HG02970 (cell line): ENCODE measurements around the gene C1QTNF9B.
"Not testable (repeated sequence)": the region's sequence is repeated elsewhere in the genome, so short reads cannot be mapped to it uniquely, and the experiment has no call there.

ENCODE experiments used
- ATAC-seq: cut with Tn5 transposase; IDR thresholded peaks from one replicate; pipeline ENCODE4 v1.9.1; 2021; ENCODE audit warnings: mild to moderate bottlenecking, moderate library complexity, moderate number of reproducible peaks; ENCODE audit not compliant: unreplicated experiment, low FRiP score

C1QTNF9B gene

GRCh38 chr13:23898101-23898500 is 799 bp upstream of the C1QTNF9B start:
- ATAC-seq = no peak

DNA sequence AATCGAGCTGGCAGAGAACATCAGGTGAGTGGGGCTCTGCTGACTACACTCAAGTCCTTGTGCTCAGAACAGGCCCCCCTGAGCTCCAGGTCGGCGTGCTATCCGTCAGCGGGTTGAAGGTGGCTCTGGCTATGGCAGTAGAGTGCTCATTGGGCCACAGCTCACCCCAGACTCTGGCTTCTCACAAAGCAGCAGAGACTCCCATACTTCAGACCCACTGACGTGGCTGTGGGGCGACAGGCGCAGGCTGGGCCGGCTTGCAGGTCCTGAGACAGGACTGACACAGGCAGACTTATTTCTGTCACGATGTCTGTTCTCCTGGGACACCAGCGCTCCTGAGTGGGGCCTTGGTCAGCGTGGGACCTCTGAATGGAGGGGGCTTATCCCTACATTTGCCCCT is 2.6 kb downstream of the C1QTNF9B start:
- not testable (repeated sequence) for ATAC-seq

- ATAC-seq = not testable (repeated sequence)
Measured at GRCh38 chr13:23893791-23894190, 3.5 kb downstream of the C1QTNF9B start.

DNA sequence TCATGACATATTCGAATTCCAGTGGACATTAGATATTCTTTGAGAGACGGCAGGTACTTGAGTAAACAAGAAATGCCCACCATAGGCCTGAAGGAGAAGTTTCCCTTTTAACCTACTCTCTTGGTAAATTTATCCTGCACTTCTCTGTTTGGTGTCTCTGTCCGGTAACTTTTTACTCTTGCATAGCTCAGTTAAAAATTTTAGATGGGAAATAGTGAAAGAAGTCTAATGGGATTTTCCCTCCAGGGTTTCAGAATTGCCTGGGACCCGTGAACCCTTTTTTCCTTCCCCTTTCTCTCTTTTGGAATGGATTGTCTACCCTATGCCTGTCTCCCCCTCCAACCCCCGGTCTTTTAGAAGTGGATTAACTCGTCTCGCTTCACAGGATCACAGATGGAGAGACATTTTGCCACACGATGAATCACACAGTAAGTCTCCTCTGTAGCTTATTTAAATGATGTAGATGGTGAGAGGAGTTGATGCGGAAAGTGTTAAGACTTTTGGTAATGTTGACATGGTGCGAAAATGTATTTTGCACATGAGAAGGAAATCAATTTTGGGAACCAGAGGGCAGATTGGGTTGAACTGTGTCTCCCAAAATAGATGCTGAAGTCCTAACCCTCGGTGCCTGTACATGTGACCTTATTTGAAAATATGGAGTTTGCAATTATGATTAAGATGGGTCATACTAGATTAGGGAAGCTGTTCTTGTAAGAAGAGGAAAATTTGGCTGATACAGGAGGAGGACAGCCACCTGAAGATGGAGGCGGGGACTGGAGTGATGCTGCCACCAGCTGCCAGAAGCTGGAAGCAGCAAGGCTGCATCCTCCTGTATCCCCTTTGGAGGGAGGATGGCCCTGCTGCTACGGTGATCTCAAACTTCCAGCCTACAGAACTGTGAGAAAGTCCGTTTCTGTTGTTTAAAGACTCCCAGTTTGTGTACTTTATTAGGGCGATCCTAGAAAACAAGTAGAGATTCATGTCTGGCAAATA is 7.4 kb downstream of the C1QTNF9B start:
- no peak for ATAC-seq

DNA sequence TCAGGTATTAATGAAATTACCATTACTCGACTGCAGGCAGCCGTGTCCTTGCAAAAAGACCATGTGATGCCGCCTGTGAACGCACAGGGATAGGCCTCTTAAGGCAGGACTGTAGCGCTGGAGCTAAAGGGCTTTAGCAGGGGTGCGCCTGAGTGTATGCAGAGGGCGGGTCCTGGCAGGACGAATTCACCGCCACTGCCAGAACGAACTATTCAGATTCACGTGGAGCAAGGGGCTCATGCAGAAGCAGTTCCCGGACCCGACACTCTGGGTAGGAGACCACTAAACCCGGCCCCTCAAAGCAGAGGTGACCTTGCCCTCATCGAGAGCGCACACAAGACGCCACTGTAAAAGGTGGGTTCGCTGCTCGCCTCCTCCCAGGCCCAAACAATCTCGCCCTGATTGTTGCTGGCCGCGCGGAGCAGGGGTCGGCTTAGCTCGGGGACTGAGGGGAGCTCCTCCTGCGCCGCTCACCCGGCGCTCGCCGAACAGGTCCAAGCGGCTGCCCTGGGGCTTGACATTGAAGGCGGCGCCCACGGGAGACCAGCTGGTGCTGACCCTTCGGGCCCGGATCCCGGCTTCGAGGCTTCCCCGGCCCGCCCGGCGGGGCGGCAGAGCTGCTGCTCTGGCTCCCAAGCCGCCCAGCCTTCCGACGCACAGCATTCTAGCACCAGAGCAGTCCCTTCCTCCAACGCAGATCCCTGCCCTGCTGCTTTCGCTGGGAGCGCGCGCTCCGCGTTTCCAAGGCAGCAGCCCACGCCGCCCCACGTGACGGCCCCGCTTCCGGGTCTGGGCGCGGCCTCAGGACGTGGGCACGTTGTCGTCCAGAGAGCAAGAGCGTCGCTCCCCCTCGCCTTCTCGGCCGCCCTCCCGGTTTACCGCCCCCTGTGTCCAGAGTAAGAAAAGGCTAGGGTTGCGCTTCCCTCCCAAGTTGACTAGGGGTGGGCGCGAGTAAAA is 8.4 kb downstream of the C1QTNF9B start, which contains the start of gene MIPEP:
TSS of gene MIPEP (minus strand) at position 743 of the 957 bp plus-strand sequence. CDS start at position 663, 80 bp downstream.
- peak; percentile 96 for ATAC-seq

DNA sequence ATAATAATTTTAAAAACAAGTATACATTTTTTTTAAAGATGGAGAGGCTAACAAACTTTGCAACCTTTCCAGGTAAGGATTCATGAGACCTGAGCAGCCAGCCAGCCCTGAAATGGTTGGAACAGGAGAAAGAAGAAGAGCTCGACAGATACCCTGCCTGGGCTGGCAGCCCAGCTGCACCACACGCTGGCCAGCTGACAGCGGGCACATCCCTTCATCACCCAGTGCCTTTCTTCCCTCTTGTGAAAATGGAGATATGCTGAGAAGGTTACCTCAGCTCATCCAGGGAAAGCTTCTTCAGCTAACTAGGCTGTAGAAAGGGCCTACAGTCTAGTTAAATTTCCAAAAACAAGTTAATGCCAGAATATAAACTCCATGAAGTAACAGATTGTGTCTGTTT is 12.9 kb downstream of the C1QTNF9B start:
- ATAC-seq = not testable (repeated sequence)

GRCh38 chr13:23883255-23883654 is 14.0 kb downstream of the C1QTNF9B start:
- no peak for ATAC-seq

DNA sequence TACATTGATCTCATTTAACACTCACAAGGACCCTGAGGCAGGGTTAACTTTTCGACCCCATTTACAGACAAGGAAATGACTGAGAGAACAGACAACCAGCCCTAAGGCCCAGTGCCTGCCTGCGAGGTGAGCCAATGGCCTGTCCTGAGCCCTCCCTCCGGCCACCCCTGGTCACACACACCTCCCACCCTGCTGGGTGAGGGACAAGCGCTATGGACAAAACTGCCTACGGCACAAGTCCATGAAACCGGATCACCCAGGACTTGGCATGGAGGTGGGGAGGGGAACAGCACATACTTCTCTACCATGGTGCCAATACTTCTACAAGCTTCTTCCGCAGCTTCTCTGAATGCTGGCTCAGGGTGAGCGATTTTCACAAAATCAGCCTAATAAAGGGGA is 15.9 kb downstream of the C1QTNF9B start:
- not testable (repeated sequence) for ATAC-seq

GRCh38 chr13:23880493-23881401 is 16.6 kb downstream of the C1QTNF9B start:
- ATAC-seq = not testable (repeated sequence)

GRCh38 chr13:23877286-23877685 is 20.0 kb downstream of the C1QTNF9B start:
- no peak for ATAC-seq

DNA sequence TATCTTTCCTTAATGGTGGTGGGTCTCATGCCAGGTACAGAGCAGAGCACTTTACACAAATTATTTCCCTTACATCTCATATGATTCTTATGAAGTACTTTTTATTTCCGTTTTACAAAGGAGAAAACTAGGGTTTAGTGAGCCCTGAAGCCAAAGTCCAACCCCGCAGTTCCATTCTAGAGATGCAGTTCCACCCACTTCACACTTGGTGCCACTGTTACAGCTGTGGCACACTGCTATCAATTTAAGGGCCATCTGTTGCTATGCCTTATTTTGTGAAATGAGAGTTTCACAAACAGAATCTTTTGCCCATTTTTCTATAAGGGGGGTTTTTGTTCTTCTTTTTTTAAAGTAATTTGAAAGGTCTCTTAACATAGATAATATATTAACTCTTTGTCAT is 21.0 kb downstream of the C1QTNF9B start:
- ATAC-seq = no peak

GRCh38 chr13:23871616-23872220 is 25.6 kb downstream of the C1QTNF9B start:
- no peak for ATAC-seq

DNA sequence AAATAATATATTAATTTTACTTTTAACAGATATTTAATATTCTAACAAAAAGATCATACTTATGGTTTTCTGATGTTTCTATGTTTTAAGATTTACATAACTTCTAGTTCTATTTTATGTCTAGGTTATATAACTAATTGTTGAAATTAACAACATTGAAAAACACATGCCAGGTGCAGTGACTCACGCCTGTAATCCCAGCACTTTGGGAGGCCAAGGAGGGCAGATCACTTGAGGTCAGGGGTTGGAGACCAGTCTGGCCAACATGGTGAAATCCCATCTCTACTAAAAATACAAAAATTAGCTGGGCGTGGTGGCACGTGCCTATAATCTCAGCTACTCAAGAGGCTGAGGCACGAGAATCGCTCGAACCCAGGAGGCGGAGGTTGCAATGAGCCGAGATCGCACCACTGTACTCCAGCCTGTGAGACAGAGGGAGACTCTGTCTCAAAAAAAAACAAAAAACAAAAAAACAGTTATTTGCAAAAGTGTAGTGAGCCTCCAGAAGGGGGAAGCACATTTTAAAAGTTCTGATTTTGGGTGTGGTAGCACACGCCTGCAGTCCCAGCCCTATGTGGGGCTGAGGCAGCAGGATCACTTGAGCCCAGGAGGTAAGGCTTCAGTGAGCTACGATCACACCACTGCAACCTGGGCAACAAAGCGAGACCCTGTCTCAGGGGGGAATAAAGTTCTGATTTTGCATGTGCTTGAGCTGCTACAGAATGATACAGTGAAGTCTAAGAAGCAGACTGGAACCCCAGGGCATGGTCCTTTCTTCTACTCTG is 26.8 kb downstream of the C1QTNF9B start:
- no peak for ATAC-seq

DNA sequence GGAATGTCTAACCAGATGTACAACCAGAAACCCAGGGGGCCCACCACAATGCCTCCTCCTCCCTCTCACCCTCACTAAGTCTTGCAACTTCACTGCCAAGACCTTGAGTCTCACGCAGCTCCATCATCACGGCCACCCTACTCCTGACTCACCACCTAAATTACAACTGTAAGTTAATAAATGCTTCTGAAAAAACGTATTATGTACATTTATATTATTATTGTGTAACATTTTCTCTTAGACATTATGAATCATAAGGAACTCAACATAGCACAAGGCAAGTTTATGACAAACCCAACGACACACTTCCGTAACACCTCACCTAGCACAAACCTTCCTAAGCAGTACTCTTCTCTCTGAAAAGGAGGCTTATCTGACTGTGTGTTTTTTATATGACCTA is 28.8 kb downstream of the C1QTNF9B start:
- ATAC-seq = no peak

DNA sequence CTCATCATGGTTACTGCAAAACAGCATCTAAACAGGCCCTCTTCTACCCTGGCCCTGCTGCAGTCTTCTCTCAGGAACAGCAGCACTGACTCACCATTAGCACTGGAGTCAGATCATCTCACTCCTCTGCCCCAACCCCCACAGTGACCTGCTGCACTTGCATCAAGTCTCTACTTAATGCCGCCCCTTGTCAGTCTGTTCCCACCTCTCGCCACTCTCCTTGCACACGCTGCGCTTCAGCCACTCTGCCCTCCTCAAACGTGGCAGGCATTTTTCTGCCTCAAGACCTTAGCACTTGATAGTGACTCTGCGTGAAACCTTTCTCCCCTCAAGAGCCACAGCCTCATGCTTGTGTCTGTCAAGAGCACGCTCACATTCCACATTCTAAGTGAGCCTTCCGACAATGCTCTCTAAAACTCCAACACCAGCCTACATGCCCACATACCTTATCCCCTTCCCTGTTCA is 30.2 kb downstream of the C1QTNF9B start:
- no peak for ATAC-seq

- no peak for ATAC-seq
Measured at GRCh38 chr13:23866420-23867026, 30.8 kb downstream of the C1QTNF9B start.

DNA sequence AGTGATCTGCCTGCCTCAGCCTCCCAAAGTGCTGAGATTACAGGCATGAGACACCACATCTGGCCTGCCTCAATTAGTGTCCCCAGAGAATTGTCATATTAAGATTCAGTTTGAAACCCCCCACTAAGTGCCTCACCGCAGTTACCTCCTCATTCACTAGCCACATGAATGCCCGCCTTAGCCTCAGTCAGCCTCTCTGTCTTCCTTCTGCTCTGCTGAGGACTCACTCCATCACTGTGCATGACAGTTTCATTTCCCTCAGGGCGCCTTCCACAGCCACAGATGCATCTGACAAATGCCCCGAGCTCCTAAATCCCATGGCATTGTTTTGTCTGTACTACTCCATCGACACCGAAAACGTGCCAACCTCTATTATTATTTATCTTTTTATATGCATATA is 31.4 kb downstream of the C1QTNF9B start:
- no peak for ATAC-seq

- no peak for ATAC-seq
Measured at GRCh38 chr13:23865026-23865425, 32.3 kb downstream of the C1QTNF9B start.
